ENCODE measurements around the gene ADAMTSL3. TPM values are rescaled to one million over a fixed set of nuclear protein-coding genes. Genes with fewer than 3 reads are reported as not detected.

The ADAMTSL3 gene
- total and polyA plus RNA-seq, 2 of the 4 experiments (the other 2 are of a cell fraction): under 0.01 to 0.02 TPM

- H2AK5ac ChIP-seq (ENCODE audit: low read depth, low read length): no peak overlapping the region
- H3K4me3 ChIP-seq (ENCODE audit: insufficient read depth, low read depth, low read length): no peak overlapping the region
- no peaks in the 10 kb centered on the region for H4K20me1 ChIP-seq (ENCODE audit: insufficient read depth, low read length)
- no TSS peak for BruUV-seq (replicated peaks)
- H3K4ac ChIP-seq (ENCODE audit: low read depth, low read length): no peak overlapping the region
- no peaks in the 10 kb centered on the region for H3K4me1 ChIP-seq (ENCODE audit: control insufficient read depth, insufficient read depth, low read length)
- ATAC-seq (ENCODE audit: low read depth) (no peak), DNase-seq (no peak)
- peaks cover 7% of the 10 kb centered on the region for H3K9me3 ChIP-seq (ENCODE audit: control insufficient read depth, insufficient read depth, low read length)
- H3K27me3 ChIP-seq (ENCODE audit: control insufficient read depth, insufficient read depth, low read length): no peaks in the 10 kb centered on the region
- no peak overlapping the region for H3K4me2 ChIP-seq (ENCODE audit: low read depth, low read length)
- no peak overlapping the region for H3K56ac ChIP-seq (ENCODE audit: extremely low read depth, insufficient read depth, low read length)
- H3K23ac ChIP-seq (ENCODE audit: low read depth, low read length): no peak overlapping the region
- H3K36me3 ChIP-seq (ENCODE audit: control insufficient read depth, insufficient read depth, low read length): no peaks in the 10 kb centered on the region
- no peak overlapping the region for H2AK9ac ChIP-seq (replicated peaks; ENCODE audit: low read depth, low read length, poor library complexity)
- no peak overlapping the region for H3K9ac ChIP-seq (ENCODE audit: low read depth, low read length)
- H2BK120ac ChIP-seq (ENCODE audit: low read depth, low read length): no peak overlapping the region
- H4K8ac ChIP-seq (ENCODE audit: low read depth in 2 of 2, low read length in 2 of 2): no peak overlapping the region
- no peak overlapping the region for H4K5ac ChIP-seq (ENCODE audit: low read depth, low read length)
- no peaks in the 10 kb centered on the region for H3K9me1 ChIP-seq (ENCODE audit: insufficient read depth, low read length)
- no peak overlapping the region for H2BK20ac ChIP-seq (ENCODE audit: low read depth, low read length)
- H2BK5ac ChIP-seq (ENCODE audit: low read depth, low read length, poor library complexity, severe bottlenecking): no peak overlapping the region
- TF ChIP-seq CHD1 (IDR thresholded peaks at IDR 0.05; ENCODE audit: low read depth, low read length) (no peak), BHLHE40 (IDR thresholded peaks at IDR 0.05; ENCODE audit: low read depth, low read length) (no peak), FOS (IDR thresholded peaks at IDR 0.05; ENCODE audit: low read depth, low read length) (no peak)
- dilution Hi-C loops (cut with HindIII; ENCODE audit: low sequenced_read_pairs, unreplicated experiment): no loop called here
- H3K14ac ChIP-seq (replicated peaks; ENCODE audit: low read depth, low read length): no peak overlapping the region
- ChIA-PET POLR2A (ENCODE audit: unreplicated experiment) (no interaction called here), CTCF (no interaction called here)
- intact Hi-C loops (cut with micrococcal nuclease): no loop called here
- H3K27ac ChIP-seq (ENCODE audit: insufficient read depth, low read length): no peak overlapping the region
- no peaks in the 10 kb centered on the region for H3K79me1 ChIP-seq (ENCODE audit: low read depth in 1 of 2, low read length in 2 of 2)
- H2AFZ ChIP-seq (replicated peaks; ENCODE audit: low read length, poor library complexity): no peak overlapping the region
- no peak overlapping the region for H4K91ac ChIP-seq (ENCODE audit: insufficient read depth, low read depth, low read length)
- no peak overlapping the region for H3K18ac ChIP-seq (ENCODE audit: low read depth, low read length)
- in situ Hi-C loops (cut with MboI; ENCODE audit: low sequenced_read_pairs): no loop called here
- no peak overlapping the region for H2BK15ac ChIP-seq (ENCODE audit: low read depth, low read length)
Measured at GRCh38 chr15:83643201-83643600, 10.7 kb upstream of the ADAMTSL3 start.
